Retinal pigment epithelial cell (primary cell): Measurements from ENCODE around the gene ITGB5.
A peak's percentile ranks its signal among the peaks of the same experiment; 100 is the strongest.

Experiments
- DNase-seq: peaks from one replicate; pipeline ENCODE4 v3.0.0-alpha.2; 2010; ENCODE audit warnings: low read depth
- H3K4me3 ChIP-seq: 2 replicates; pipeline ENCODE4 v1.5.1; 2011; ENCODE audit warnings: mild to moderate bottlenecking, low read length, control low read depth, moderate library complexity
- CTCF ChIP-seq: conservative IDR thresholded peaks from 2 replicates; pipeline ENCODE4 v1.5.1; 2011; ENCODE audit warnings: low read depth, low read length, control low read depth, inconsistent platforms

The ITGB5 gene

DNA sequence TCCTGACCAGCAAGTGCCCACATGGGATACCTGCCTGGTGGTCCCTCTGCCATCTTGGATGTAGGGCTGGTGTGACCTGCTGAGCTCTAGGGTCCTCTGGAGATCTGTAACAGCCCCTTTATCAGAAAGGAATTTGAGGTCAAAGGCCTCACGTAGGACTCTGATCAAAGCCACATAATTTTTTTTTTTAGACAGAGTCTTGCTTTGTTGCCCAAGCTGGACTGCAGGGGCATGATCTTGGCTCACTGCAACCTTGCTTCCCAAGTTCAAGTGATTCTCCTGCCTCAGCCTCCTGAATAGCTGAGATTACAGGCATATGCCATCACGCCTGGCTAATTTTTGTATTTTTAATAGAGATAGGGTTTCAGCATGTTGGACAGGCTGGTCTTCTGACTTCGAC, 9.5 kb downstream of the ITGB5 start:
- H3K4me3 ChIP-seq: no peak overlapping the region
- no peak for DNase-seq
- TF ChIP-seq CTCF: no peak

DNA sequence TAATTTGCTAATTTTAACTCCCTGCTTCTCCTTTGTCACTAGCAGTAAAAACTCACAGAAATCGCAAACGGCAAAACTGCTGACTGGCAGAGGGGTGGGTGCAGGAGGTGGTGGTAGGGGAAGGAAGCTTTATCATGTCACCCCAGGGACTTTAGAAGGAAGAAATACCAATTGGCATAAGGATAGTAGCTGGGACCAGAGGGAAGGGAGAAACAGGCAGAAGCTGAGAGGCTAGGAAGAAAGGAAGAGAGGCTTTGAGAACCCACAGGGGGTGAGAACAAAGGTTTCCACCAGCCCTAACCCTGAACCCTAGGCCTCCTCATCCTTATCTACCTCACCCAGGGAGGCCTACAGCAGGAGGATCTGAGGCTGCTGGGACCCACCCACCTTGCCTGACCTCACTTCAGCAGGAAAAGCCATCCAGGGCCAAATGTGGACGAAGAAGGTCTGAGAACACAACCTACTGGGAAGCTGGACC, 10.7 kb downstream of the ITGB5 start:
- DNase-seq: no peak
- no peak for TF ChIP-seq CTCF

DNA sequence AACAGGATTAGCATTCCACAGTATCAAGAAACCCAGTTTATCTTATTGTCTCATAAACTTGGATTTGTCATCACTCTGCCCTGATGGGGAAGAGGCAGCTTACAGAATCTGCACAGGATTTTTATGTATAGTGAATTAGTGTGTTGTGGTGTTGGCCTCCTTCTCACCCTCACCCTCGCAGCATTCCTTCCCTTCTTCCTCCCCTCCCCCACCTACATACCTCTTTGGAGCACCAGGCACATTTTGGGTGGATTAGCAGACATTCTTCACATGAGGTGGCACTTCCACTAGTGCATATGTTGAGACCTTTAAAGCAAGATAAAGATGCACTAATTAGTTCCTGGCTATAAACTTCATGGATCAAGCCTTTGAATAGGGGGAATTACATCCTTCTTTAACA, 13.9 kb downstream of the ITGB5 start:
- no peak overlapping the region for H3K4me3 ChIP-seq
- TF ChIP-seq CTCF: no peak
- no peak for DNase-seq

More for the DNA sequence above, 10.7 kb downstream of the ITGB5 start:
- no peak overlapping the region for H3K4me3 ChIP-seq

GRCh38 chr3:124867511-124867910, 19.7 kb downstream of the ITGB5 start:
- TF ChIP-seq CTCF: no peak
- H3K4me3 ChIP-seq: no peak overlapping the region
- no peak for DNase-seq

DNA sequence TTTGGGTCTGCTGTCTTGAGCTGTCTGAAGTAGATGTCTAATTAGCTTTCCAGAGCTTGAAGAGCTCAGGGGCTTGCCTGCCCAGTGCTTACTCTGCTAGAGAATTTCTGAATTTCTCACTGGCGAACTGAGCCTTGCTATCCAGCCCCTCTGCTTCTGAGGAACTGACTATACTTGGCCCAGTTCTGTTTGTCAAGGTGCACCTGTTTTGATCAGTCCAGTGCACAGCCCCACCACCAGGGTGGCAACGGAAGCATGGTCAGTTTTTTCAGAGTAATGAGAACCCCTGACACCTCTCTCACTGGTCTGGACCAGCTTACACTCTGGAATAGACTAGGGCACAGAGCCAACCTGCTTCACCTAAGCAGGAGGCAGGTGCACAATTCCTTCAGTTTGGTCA, 25.2 kb downstream of the ITGB5 start:
- H3K4me3 ChIP-seq: no peak overlapping the region
- no peak for DNase-seq
- TF ChIP-seq CTCF: no peak

DNA sequence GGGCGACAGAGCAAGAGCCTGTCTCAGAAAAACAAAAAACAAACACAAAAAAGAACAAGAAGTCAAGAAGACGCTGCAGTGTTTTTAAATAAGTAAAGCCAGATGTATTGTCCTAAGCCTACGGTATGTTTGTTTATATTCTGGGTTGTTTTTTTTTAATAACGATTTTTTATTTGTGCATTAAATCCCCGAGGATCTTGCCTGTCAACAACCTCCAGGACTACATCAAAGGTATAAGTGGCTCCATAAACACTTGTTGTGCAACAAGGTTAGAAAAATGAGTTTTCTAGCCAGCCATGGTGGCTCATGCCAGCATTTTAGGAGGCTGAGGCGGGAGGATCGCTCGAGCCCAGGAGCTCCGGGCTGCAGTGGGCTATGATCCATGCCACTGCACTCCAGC, 26.1 kb downstream of the ITGB5 start:
- DNase-seq: no peak
- TF ChIP-seq CTCF: no peak

DNA sequence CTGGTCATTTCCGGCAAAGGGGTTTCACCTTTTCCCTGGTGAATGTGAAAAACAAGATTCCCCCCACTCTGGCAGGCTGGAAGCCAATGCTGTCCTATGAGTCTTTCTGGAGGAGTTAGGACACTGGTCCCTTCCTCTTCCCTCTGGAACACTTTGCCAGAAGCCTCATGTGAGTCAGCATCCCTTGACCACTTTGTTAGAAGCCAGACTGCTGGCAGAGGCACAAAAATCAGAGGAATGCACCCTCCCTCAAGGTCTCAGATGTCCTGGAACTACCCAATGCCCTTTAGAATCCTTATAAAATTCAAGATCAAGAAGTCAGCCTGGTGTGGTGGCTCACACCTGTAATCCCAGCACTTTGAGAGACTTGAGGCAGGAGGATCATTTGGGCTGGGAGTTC, 26.6 kb downstream of the ITGB5 start:
- TF ChIP-seq CTCF: no peak
- H3K4me3 ChIP-seq: no peak overlapping the region
- peak; percentile 96 for DNase-seq

More for the DNA sequence above, 26.1 kb downstream of the ITGB5 start:
- no peak overlapping the region for H3K4me3 ChIP-seq
